ENCODE measurements around the gene ZNF43.

- TF ChIP-seq POLR2A (IDR thresholded peaks at IDR 0.05), result no peak
- TF ChIP-seq CTCF (IDR thresholded peaks at IDR 0.05), result no peak
These were observed 70.8 kb downstream of the ZNF43 start for GRCh38 chr19:21765151-21765550.

Measured in uterus (tissue), 2 donors.